CD4-positive, alpha-beta T cell (primary cell): ENCODE data around the gene CCT7. TPM values are rescaled to one million over a fixed set of nuclear protein-coding genes. Genes with fewer than 3 reads are reported as not detected.

Experiments
- ATAC-seq: fragments of 200-7000 bp; cut with Tn5 transposase; one replicate; pipeline ENCODE4 v1.10.0; 2022; ENCODE audit warnings: mild to moderate bottlenecking; ENCODE audit not compliant: poor library complexity
- CTCF ChIA-PET: fragments of 350-600 bp; sonication (Branson Sonifier 250); formaldehyde crosslinking; loops from one replicate; lab custom pipeline; 2021; ENCODE audit warnings: antibody characterized with exemption, inconsistent platforms; lab: Charles Lee
- POLR2A ChIA-PET: fragments of 350-600 bp; sonication (Branson Sonifier 250); formaldehyde crosslinking; loops from one replicate; lab custom pipeline; 2021; ENCODE audit warnings: antibody characterized with exemption, inconsistent platforms; lab: Charles Lee
- DNase-seq, 14 experiments: peaks; one replicate each; pipeline ENCODE4 v3.0.0-alpha.2; 2013 to 2020; ENCODE audit warnings: mixed read lengths in 2 of 14
- H3K27ac ChIP-seq, 2 donors: one replicate each; pipeline versions ENCODE4 v1.5.1 to v1.7.0; 2013; ENCODE audit warnings: low read length in 2 of 2, low read depth in 1 of 2, mild to moderate bottlenecking in 1 of 2
- H3K27me3 ChIP-seq, 2 experiments: 1 replicate in 1 of 2; 2 replicates in 1 of 2; pipeline versions ENCODE4 v1.6.1 to v1.7.0; 2013; ENCODE audit warnings: low read length in 2 of 2, control low read depth in 1 of 2, mild to moderate bottlenecking in 1 of 2, moderate library complexity in 1 of 2; ENCODE audit not compliant: insufficient read depth in 2 of 2, control insufficient read depth in 1 of 2
- H3K36me3 ChIP-seq: one replicate; pipeline ENCODE4 v1.6.1; 2013; ENCODE audit warnings: low read length, control low read depth; ENCODE audit not compliant: insufficient read depth
- H3K4me1 ChIP-seq: one replicate; pipeline ENCODE4 v1.6.1; 2013; ENCODE audit warnings: low read length, control low read depth; ENCODE audit not compliant: insufficient read depth
- H3K4me3 ChIP-seq: one replicate; pipeline ENCODE4 v1.5.1; 2013; ENCODE audit warnings: mild to moderate bottlenecking, low read length, moderate library complexity
- H3K9me3 ChIP-seq, 2 experiments: 1 replicate in 1 of 2; 2 replicates in 1 of 2; pipeline versions ENCODE4 v1.6.1 to v1.7.0; 2013; ENCODE audit warnings: low read length in 2 of 2, mild to moderate bottlenecking in 2 of 2, control low read depth in 1 of 2, moderate library complexity in 1 of 2; ENCODE audit not compliant: control insufficient read depth in 1 of 2, insufficient read depth in 1 of 2
- H3K27ac Mint-ChIP-seq: one replicate; pipeline ENCODE4 v1.8.0; 2020; ENCODE audit warnings: mixed read lengths
- H3K27me3 Mint-ChIP-seq: one replicate; pipeline ENCODE4 v1.8.0; 2021; ENCODE audit warnings: mixed read lengths
- H3K36me3 Mint-ChIP-seq: one replicate; pipeline ENCODE4 v1.8.0; 2021; ENCODE audit warnings: low read depth, mixed read lengths
- H3K4me1 Mint-ChIP-seq: one replicate; pipeline ENCODE4 v1.8.0; 2021; ENCODE audit warnings: low read depth, mixed read lengths
- H3K4me3 Mint-ChIP-seq: one replicate; pipeline ENCODE4 v1.8.0; 2020; ENCODE audit warnings: mild to moderate bottlenecking, mixed read lengths
- H3K9me3 Mint-ChIP-seq: one replicate; pipeline ENCODE4 v1.8.0; 2020; ENCODE audit warnings: mixed read lengths
- intact Hi-C, 2 experiments: fragments of 100-400 bp; cut with DNase I in 1 of 2; cut with micrococcal nuclease in 1 of 2; formaldehyde crosslinking; loops; one replicate each; pipeline versions ENCODE4 v1.15.1 to v1.9.0; 2023 to 2025; cut with DNase I, micrococcal nuclease
- total RNA-seq, 174 experiments: library from RNA in 2 of 174; stranded (reverse) in 2 of 174; gene quantifications; one replicate each; pipeline ENCODE4 v1.2.3 and lab custom pipeline; 2021 to 2026
- TF ChIP-seq, protein P1 (sequence below): fragments of 200-600 bp; IDR thresholded peaks from one replicate; pipeline ENCODE4 v1.8.0; 2022; ENCODE audit warnings: antibody characterized with exemption, mild to moderate bottlenecking

Gene CCT7
- total RNA-seq, 2 experiments from 2014 or later, result 86.9 to 96.9 TPM

DNA sequence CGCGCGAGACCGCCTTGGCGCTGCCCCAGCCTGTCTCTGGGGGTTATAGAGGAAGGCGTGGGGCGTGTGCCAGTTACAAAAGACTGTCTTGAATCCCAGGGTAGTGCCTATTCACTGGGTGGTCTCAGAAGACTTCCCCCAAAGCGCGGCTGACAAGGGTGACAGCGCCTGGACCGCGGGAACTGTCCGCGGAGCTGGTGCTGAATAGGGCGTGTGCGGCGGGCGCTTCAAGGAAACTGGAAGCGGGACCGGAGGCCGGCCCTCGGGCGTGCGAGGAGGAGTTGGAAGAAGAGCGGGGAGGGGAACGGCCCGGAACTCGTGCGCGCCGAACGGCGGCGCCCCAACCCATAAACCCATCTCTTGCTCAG is 57.0 kb downstream of the CCT7 start:
- Histone ChIP-seq H3K36me3 (no peaks in the 10 kb centered on the region), H3K27me3 (peaks cover 44 to 56% of the 10 kb centered on the region in 2 experiments), H3K4me1 (peaks cover 30% of the 10 kb centered on the region), H3K9me3 (peaks cover 4 to 21% of the 10 kb centered on the region in 2 experiments), H3K4me3 (peak overlapping the region; percentile 33), H3K27ac (no peak overlapping the region)
- TF ChIP-seq, protein P1, sequence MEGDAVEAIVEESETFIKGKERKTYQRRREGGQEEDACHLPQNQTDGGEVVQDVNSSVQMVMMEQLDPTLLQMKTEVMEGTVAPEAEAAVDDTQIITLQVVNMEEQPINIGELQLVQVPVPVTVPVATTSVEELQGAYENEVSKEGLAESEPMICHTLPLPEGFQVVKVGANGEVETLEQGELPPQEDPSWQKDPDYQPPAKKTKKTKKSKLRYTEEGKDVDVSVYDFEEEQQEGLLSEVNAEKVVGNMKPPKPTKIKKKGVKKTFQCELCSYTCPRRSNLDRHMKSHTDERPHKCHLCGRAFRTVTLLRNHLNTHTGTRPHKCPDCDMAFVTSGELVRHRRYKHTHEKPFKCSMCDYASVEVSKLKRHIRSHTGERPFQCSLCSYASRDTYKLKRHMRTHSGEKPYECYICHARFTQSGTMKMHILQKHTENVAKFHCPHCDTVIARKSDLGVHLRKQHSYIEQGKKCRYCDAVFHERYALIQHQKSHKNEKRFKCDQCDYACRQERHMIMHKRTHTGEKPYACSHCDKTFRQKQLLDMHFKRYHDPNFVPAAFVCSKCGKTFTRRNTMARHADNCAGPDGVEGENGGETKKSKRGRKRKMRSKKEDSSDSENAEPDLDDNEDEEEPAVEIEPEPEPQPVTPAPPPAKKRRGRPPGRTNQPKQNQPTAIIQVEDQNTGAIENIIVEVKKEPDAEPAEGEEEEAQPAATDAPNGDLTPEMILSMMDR, result no peak
- Mint-ChIP-seq H3K4me3 (peak overlapping the region; percentile 81), H3K4me1 (peaks cover 22% of the 10 kb centered on the region), H3K9me3 (no peaks in the 10 kb centered on the region), H3K27ac (no peak overlapping the region), H3K27me3 (peaks cover 72% of the 10 kb centered on the region), H3K36me3 (no peaks in the 10 kb centered on the region)
- POLR2A ChIA-PET, result interaction anchor here (0.6 to 4.9 kb wide), 6 partner anchors 11 to 765 kb away, joined by 3 to 46 read pairs (median 3); partner anchors contain the start of genes ALMS1, CCT7 and PRADC1
- intact Hi-C loops, result loop anchor here in 1 of 2 experiments (2.0 to 5.0 kb wide), 4 partner anchors 22 to 96 kb away; partner anchors contain the start of genes ALMS1, CCT7, PRADC1 and SMYD5
- DNase-seq (peak in 13 of 14 experiments; percentile 22 to 80 (median 50)), ATAC-seq (peak; percentile 30)
- CTCF ChIA-PET, result interaction anchor here (0.9 to 3.0 kb wide), 4 partner anchors 10 to 114 kb away, joined by 3 to 14 read pairs (median 9); partner anchors contain the start of genes CCT7 and PRADC1

DNA sequence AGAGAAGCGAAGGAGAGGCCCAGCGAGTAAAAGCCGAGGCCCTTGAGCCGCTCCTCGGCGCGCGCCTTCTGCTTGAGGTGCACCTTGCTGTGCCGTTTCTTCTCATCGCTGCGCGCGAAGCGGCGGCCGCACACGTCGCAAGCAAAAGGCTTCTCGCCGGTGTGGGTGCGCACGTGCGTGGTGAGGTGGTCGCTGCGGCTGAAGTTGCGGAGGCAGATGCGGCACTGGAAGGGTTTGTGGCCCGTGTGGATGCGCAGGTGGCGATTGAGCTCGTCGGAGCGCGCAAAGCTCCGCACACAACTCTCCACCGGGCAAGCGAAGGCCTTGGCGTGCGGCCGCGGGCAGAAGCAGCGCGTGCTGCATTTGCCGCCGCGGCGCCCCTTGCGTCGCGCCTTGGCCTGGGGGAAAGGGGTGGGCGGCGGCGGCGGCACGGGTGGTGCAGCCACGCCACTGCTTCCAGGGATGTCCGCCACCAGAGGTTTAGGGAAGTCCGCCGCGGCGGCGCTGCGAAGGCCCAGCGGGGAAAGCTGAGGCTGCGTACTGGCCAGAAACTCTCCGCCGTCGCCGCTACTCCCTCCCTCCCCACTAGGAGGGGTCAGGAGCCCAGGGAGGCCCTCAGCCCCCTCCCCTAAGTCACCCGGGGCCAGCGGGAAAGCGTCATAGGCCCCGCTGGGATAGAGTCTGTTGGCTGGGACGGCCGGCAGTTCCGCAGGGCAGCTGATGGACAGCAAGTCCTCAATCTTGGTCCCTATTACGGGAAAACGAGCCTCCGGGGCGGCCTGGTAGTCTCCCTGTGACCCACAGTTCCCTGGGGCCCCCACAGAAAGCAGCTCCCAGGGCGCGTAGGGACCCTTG is 57.6 kb downstream of the CCT7 start:
- TF ChIP-seq, protein P1, result no peak
- Mint-ChIP-seq H3K4me1 (peaks cover 21% of the 10 kb centered on the region), H3K9me3 (no peaks in the 10 kb centered on the region), H3K4me3 (peak overlapping the region; percentile 64), H3K27ac (no peak overlapping the region), H3K27me3 (peaks cover 78% of the 10 kb centered on the region), H3K36me3 (no peaks in the 10 kb centered on the region)
- H3K36me3 ChIP-seq, result no peaks in the 10 kb centered on the region
- no peak overlapping the region for H3K27ac ChIP-seq
- intact Hi-C loops, result loop anchor here (2.0 to 5.0 kb wide), 5 partner anchors 23 to 96 kb away; partner anchors contain the start of genes ALMS1 (in 1 of the 2), CCT7 (in 1 of the 2), PRADC1 (in 1 of the 2) and SMYD5 (in 1 of the 2)
- ChIA-PET POLR2A (interaction anchor here (0.6 to 4.9 kb wide), 6 partner anchors 7 to 765 kb away, joined by 3 to 46 read pairs (median 3); partner anchors contain the start of genes ALMS1, CCT7, FBXO41 and PRADC1), CTCF (interaction anchor here (0.9 to 3.0 kb wide), 4 partner anchors 11 to 114 kb away, joined by 3 to 14 read pairs (median 9); partner anchors contain the start of genes CCT7 and PRADC1)
- ATAC-seq (peak; percentile 13), DNase-seq (peak in 2 of 14 experiments; percentile 28 to 39)
- H3K9me3 ChIP-seq, result peaks cover 4 to 21% of the 10 kb centered on the region in 2 experiments
- H3K27me3 ChIP-seq, result peaks cover 50 to 62% of the 10 kb centered on the region in 2 experiments
- H3K4me3 ChIP-seq, result peak overlapping the region; percentile 33
- H3K4me1 ChIP-seq, result peaks cover 30% of the 10 kb centered on the region

DNA sequence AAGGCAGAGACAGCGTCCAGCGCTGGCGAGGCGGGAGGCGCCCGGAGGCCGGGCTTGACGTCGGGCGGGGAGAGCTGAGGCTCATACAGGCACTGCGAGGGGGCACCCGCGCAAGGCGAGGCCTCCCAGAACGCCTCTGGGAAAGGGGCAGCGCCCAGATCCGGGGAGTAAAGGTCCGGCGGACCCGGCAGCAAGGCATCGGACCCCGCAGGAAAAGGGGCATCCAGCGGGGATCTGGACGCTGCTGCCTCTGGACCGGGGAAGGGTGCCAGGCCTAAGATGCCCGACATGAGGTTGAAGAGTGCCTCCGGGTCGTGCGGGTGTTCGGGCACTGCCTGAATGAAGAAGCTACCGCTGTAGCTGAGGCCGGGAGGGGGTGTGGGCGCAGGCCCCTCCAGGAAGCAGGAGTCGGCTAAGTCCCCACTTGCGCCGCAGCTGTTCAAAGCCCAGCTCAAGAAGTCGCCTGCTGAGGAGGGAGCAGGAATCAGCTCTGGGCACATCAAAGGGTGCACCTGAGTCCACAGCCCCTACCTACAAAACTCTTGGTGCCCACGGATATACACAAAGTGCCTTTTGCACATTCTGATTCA is 58.3 kb downstream of the CCT7 start:
- peaks cover 85% of the 10 kb centered on the region for H3K27me3 Mint-ChIP-seq
- ChIA-PET POLR2A (interaction anchor here (1.2 to 4.9 kb wide), 2 partner anchors 8 to 58 kb away, joined by 3 to 46 read pairs; partner anchors contain the start of genes CCT7, FBXO41 and PRADC1), CTCF (interaction anchor here (1.6 kb wide), 1 partner anchor 115 kb away, joined by 5 read pairs; no protein-coding TSS in a partner anchor)
- ATAC-seq (no peak), DNase-seq (peak in 3 of 14 experiments; percentile 6 to 24 (median 8))
- no peaks in the 10 kb centered on the region for H3K36me3 Mint-ChIP-seq
- H3K4me3 Mint-ChIP-seq, result peak overlapping the region; percentile 67
- H3K4me3 ChIP-seq, result peak overlapping the region; percentile 48
- peaks cover 4 to 21% of the 10 kb centered on the region in 2 experiments for H3K9me3 ChIP-seq
- H3K4me1 Mint-ChIP-seq, result peaks cover 21% of the 10 kb centered on the region
- peaks cover 30% of the 10 kb centered on the region for H3K4me1 ChIP-seq
- H3K27ac ChIP-seq, result no peak overlapping the region
- H3K9me3 Mint-ChIP-seq, result no peaks in the 10 kb centered on the region
- peaks cover 57 to 69% of the 10 kb centered on the region in 2 experiments for H3K27me3 ChIP-seq
- H3K27ac Mint-ChIP-seq, result no peak overlapping the region
- TF ChIP-seq, protein P1, result no peak
- intact Hi-C loops, result loop anchor here (2.0 to 5.0 kb wide), 4 partner anchors 60 to 95 kb away; partner anchors contain the start of genes ALMS1 (in 1 of the 2), CCT7 (in 1 of the 2), PRADC1 (in 1 of the 2) and SMYD5 (in 1 of the 2)
- H3K36me3 ChIP-seq, result no peaks in the 10 kb centered on the region
